WI38 (cell line): ENCODE data around the gene SKAP1.
"Not testable (repeated sequence)": the region's sequence is repeated elsewhere in the genome, so short reads cannot be mapped to it uniquely, and the experiment has no call there.

Experiments used
- H3K4me3 ChIP-seq: 2 replicates; pipeline ENCODE4 v1.5.1; 2011; ENCODE audit warnings: low read depth, mild to moderate bottlenecking, control low read depth, low read length
- TF ChIP-seq, protein P1 (sequence below): IDR thresholded peaks from 2 replicates; pipeline ENCODE4 v1.5.1; 2012; ENCODE audit warnings: low read depth, mild to moderate bottlenecking, control low read depth, low read length

SKAP1 gene

DNA sequence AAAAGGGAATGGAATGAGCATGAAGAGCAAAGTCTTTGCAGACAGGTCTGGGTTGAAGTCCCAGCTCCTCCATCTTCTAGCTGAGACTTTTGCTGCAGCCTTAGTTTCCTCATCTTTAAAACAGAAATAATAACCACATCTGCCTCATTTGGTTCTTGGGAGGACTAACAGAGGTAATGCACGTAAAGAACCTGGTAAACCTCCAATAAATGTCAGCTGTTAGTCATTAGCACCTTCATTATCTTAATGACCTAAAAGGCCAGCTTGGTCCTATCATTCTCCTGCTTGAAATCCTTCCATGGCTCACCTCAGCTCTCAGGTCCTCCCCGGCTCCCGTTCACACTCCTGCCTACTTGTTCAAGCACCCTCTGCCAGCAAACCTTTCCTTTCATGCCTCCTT lies 51.8 kb downstream of the SKAP1 start:
- no peak overlapping the region for H3K4me3 ChIP-seq
- TF ChIP-seq, protein P1, sequence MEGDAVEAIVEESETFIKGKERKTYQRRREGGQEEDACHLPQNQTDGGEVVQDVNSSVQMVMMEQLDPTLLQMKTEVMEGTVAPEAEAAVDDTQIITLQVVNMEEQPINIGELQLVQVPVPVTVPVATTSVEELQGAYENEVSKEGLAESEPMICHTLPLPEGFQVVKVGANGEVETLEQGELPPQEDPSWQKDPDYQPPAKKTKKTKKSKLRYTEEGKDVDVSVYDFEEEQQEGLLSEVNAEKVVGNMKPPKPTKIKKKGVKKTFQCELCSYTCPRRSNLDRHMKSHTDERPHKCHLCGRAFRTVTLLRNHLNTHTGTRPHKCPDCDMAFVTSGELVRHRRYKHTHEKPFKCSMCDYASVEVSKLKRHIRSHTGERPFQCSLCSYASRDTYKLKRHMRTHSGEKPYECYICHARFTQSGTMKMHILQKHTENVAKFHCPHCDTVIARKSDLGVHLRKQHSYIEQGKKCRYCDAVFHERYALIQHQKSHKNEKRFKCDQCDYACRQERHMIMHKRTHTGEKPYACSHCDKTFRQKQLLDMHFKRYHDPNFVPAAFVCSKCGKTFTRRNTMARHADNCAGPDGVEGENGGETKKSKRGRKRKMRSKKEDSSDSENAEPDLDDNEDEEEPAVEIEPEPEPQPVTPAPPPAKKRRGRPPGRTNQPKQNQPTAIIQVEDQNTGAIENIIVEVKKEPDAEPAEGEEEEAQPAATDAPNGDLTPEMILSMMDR = no peak

DNA sequence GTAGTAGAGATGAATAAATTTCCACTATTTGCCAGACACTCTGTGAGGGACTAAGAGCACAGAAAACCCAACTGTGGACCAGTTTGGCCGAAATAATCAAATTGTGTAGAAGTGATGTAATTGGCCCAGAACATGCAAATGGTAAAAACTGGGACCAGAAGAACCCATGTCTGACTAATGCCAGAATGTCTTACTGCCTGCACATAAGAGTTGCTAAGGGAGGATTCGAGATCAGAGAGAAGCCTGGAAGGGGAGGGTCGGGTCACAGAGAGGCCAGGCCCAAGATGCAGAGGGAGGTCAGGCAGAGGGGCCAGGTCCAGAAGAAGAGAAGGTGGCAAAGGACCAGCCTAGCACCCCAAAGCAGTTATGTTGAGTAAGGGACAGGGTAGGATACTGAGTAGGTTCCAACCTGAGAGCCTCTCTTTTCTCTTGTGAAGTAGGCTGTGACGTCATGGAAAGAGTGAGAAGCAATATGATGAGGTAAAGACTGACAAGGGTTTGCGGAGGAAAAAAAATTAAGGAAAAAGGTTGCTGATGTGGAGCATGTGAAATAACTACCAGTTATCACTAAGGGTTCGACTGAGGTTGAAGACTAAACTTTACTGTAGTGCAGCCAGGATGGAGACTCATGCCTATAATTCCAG lies 53.2 kb downstream of the SKAP1 start:
- TF ChIP-seq, protein P1 = no peak
- H3K4me3 ChIP-seq = no peak overlapping the region

DNA sequence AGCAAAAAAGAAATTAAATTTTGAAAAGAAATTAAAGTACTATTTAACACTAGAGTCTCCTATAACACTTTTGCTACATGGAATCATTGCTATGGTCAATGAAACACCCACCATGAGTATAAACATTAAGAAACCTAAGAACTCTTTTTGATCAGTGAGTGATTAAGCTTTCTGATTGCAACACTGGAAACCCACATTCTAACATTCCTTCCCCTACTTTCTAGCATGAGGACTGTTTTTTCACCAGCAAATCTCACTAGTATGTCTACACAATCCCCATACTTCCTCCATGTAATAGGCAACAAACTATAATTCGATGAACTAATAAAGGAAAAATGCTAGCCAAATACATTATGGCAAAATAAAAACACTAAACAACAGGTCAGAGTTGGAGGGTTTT lies 54.7 kb downstream of the SKAP1 start:
- TF ChIP-seq, protein P1 = no peak
- no peak overlapping the region for H3K4me3 ChIP-seq

DNA sequence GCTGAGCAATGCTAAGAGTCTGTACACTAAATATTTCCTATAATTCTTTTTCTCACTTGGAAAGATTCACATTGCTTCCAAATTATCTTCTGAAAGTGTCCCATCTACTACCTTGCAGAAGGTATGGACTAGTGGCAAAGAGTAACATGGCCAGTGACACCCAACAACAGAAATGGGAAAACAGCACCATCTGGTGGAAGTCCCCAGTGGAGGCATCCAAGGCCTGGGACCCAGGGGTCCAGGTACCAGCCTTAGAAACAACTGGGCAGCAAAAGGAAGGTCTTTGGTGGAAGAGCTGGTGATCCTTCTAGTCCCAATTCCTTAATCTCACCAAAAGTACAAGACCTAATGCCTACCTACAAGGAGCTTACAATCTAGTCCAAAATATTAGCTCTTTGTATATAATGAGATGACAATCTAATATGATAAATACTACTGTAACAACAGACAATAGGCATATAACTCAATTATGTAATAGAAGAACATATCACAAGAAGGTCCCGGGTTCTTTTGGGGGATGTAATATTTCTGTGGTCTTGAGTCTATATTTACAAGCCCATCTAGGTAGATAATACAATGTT lies 55.3 kb downstream of the SKAP1 start:
- H3K4me3 ChIP-seq = no peak overlapping the region
- TF ChIP-seq, protein P1 = 0 out of 2 replicates have a peak, but pooled peaks have one; percentile 12

DNA sequence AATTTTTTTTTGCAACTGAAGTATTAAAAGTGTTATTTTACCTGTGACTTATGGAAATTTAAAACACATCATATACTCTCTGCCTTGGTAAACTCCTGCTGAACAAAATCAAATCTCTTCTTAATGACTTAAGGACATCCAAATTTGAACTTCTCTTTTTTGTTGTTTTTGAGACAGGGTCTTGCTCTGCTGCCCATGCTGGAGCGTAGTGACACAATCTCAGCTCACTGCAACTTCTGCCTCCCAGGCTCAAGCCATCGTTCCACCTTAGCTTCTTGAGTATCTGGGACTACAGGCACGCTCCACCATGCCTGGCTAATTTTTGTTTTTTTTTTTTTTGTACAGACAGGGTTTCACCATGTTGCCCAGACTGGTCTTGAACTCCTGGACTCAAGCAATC lies 56.1 kb downstream of the SKAP1 start:
- TF ChIP-seq, protein P1 = no peak

DNA sequence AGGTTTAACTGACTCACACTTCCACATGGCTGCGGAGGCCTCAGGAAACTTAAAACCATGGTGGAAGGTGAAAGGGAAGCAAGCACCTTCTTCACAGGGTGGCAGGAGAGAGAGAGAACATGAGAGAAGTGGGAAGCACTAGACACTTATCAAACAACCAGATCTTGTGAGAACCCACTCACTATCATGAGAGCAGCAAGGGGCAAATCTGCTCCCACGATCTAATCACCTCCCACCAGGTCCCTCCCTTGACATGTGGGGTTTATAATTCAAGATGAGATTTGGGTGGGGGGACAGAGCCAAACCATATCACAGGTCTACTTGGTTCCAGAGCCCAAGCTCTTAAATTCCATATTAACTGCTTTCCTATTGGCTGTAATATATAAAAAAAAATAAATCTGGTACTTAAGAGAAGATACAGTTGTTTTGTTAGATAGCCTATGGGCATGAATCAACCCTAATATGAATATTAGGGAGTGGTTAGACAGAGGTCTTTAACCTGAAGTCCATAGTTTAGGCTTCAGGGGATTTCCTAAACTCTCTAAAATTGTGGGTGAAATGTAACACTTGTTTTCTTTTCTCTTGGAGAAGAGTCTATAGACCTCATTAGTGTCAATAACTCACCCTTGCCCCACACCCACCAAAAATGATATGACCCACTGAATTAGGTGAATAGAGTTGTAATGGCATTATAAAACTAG lies 56.7 kb downstream of the SKAP1 start:
- TF ChIP-seq, protein P1 = no peak

More for the DNA sequence above, 56.1 kb downstream of the SKAP1 start:
- no peak overlapping the region for H3K4me3 ChIP-seq

DNA sequence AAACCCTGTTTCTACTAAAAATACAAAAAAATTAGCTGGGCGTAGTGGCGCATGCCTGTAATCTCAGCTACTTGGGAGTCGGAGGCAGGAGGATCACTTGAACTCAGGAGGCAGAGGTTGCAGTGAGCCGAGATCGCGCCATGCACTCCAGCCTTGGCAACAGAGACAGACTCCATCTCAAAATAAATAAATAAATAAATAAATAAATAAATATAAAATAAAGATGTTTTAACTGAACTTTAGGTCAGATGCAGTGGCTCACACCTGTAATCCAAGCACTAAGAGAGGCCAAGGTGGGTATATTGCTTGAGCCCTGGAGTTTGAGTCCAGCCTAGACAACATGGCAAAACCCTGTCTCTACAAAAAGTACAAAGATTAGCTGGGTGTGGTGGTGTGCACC lies 61.0 kb downstream of the SKAP1 start:
- H3K4me3 ChIP-seq = not testable (repeated sequence)

More for the DNA sequence above, 56.7 kb downstream of the SKAP1 start:
- H3K4me3 ChIP-seq = no peak overlapping the region
